Activated CD4-positive, CD25-positive, alpha-beta regulatory T cell treated with anti-CD3 and anti-CD28 coated beads, Interleukin-2, amount 50 U/mL, for 16 hours (primary cell): ENCODE data around the gene LMNTD2.
A peak's percentile ranks its signal among the peaks of the same experiment; 100 is the strongest.

ENCODE experiments used
- DNase-seq: peaks from one replicate; pipeline ENCODE4 v3.0.0-alpha.2; 2020; ENCODE audit warnings: low read depth, low spot score

The LMNTD2 gene, protein sequence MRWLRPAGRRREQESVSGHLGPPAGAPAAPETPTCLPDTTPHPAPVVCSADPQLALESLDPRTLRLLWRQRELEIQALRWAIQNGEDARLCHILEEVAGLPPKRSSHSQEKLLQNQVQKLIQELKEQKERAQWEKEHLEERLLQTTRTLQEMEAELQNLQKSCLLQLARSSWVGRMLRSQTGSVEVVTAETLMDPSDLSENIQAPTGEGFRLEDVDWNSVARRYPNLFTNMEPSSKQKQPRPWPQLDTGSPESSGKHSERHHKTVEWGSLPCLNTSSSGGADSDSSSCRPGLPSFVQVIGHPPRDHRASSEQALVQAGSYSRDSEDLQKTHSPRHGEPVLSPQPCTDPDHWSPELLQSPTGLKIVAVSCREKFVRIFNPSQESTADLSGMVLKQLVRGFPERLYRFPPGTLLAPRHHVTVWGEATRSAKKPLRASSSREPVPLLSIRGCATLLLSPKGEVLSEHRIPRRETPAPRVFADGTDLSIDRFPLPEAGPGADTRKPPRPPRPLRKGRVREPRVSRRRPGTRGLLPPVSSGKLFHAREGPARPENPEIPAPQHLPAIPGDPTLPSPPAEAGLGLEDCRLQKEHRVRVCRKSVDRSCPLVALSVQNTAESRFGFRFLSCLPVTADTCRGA

DNA sequence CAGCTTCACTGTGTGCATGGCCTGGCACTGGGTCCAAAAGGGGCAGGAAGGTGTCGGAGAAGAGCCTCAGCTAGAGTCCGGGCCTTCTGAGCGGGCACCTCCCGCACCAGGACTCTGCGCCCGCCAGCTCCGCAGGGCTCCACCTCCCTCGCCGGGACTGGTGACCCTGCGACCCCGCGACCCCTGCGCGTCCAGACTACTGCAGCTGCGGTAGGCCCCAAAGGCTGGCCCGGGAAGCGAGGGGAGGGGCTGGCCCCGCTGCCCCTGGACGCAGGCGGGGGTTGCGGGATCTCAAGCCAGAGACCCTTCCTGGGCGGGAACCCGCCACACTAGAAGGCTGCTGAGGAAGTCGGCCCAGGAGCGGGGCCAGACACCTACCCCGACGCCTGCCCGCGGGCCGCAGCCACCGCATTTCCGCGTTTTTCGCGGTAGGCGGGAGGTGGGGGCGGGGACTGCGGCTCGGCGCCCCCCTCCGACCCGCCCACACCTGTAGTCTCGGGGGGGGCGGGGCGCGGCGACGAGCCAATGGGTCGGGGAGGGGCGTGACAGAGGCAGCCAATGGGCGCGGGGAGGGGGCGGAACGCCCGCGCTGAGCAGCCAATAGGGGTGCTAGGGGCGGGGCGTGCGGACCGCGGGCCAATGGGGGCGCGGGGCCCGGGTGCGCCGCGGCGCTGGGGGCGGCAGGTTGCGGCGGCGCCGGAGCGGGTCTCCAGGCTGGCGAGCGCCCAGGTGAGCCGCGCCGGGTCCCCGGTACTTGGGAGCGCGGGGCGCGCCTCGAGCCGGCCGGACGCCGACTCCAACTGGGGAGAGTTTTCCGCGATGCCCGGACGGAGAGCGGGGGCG is at the start of gene LMNTD2, which contains the start of gene RASSF7:
Gene LMNTD2, minus strand, starts transcription at position 434 of the 843 bp plus-strand sequence. Its CDS starts 22 bp downstream, at position 412.
Gene RASSF7, plus strand, starts transcription at position 666 of the 843 bp plus-strand sequence. CDS start 799 bp downstream, outside the sequence.
- DNase-seq: peak; percentile 90

DNA sequence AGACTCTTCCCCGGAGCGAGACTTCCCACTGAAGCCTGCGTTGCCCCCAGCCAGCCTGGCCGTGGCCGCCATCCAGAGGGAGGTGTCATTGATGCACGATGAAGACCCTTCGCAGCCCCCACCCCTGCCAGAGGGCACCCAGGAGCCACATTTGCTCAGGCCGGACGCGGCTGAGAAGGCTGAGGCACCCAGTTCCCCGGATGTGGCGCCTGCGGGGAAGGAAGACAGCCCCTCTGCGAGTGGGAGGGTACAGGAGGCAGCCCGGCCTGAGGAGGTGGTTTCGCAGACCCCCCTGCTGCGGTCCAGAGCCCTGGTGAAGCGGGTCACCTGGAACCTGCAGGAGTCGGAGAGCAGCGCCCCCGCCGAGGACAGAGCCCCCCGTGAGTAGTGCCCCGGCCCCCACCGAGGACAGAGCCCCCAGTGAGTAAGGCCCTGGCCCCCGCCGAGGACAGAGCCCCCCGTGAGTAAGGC is 48.8 kb upstream of the LMNTD2 start:
- no peak for DNase-seq

DNA sequence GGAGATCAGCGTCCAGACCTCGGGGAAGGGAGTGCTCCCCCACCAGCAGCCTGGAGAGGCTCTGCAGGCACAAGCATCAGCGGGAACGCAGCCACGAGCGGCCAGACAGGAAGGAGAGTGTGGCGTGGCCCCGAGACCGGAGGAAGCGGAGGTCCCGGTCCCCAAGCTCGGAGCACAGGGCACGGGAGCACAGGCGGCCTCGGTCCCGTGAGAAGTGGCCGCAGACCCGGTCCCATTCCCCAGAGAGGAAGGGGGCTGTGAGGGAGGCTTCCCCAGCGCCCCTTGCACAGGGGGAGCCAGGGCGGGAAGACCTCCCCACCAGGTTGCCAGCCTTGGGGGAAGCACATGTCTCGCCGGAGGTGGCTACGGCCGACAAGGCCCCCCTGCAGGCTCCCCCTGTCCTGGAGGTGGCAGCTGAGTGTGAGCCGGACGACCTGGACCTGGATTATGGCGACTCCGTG is 48.3 kb upstream of the LMNTD2 start:
- no peak for DNase-seq

DNA sequence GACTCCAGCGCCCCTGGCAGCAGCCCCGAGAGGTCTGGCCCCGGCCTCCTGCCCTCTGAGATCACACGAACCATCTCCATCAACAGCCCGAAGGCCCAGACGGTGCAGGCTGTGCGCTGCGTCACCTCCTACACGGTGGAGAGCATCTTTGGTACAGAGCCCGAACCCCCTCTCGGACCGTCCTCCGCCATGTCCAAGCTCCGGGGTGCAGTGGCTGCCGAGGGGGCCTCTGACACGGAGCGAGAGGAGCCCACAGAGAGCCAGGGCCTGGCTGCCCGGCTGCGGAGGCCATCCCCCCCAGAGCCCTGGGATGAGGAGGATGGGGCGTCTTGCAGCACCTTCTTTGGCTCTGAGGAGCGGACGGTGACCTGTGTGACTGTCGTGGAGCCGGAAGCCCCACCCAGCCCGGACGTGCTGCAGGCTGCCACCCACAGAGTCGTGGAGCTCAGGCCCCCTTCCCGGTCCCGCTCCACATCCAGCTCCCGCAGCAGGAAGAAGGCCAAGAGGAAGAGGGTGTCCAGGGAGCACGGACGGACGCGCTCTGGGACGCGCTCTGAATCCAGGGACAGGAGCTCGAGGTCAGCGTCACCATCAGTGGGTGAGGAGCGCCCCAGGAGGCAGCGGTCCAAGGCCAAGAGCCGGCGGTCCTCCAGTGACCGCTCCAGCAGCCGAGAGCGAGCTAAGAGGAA is 47.6 kb upstream of the LMNTD2 start:
- no peak for DNase-seq

DNA sequence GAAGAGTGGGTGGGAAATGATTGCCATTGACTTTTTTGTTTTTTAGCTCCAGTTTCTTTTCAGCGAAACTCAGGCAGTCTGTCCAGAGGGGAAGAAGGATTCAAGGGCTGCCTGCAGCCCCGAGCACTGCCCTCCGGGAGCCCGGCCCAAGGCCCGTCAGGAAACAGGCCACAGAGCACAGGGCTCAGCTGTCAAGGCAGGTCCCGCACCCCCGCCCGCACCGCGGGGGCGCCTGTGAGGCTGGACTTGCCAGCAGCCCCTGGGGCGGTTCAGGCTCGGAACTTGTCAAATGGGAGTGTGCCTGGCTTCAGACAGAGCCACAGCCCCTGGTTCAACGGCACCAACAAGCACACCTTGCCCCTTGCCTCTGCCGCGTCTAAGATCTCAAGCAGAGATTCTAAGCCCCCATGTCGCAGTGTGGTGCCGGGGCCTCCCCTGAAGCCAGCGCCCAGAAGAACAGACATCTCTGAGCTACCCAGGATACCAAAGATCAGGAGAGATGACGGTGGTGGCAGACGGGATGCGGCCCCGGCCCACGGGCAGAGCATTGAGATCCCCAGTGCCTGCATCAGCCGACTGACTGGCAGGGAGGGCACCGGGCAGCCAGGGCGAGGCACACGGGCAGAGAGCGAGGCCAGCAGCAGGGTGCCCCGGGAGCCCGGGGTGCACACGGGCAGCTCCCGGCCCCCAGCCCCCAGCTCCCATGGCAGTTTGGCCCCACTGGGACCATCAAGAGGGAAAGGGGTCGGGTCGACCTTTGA is 46.7 kb upstream of the LMNTD2 start:
- DNase-seq: no peak

DNA sequence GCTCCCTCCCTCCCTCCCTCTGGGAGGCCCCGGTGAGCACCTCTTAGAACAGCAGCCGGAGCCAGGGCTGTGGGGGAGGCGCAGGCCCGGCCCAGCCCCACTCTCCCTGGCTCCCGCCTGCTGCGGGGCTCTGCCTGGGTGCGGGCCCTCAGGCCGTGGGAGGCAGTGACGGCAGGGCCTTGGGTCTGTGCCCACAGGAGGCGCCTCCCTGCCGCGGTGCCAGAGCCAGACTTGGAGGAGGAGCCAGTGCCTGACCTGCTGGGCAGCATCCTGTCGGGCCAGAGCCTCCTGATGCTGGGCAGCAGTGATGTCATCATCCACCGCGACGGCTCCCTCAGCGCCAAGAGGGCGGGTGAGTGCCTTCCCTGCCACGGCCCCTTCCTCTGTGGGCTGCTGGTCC is 45.7 kb upstream of the LMNTD2 start:
- DNase-seq: no peak

DNA sequence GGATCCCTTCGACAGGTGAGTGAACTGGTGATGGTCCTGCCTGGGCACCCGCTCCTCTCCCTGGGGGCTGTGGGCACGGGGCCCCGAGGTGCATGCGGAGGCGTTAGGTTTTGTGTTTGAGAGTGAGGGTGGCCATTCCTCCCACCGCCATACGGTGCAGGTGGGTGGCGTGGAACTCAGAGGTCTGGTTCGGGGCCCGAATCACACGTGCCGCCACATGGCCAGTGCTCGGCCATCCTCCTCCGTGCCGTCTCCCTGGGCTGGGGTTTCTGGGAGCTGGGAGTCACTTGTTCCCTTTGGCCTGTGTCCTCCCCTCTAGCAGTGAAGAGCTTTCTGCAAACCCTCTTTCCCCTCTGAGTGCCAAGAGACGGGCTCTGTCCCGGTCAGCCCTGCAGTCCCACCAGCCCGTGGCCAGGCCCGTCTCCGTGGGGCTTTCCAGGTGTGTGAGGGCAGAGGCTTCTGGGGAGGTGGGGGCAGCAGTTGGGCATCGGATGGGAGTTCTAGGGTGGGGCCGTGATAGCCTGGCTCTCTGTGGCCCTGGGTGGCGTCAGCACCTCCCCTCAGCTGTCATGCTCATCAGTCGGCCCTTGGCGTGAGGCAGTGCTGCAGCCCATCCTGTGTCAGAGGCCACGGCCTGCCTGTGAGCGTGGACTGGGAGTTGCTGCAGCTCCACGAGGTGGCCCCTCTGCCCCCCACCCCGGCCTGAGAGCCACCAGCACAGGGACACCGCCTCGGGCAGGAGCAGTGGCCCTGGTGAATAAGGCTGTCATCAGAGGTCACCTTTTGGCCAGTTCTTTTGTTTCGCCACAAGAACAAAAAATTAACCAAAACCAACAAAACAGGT is 45.0 kb upstream of the LMNTD2 start:
- no peak for DNase-seq

DNA sequence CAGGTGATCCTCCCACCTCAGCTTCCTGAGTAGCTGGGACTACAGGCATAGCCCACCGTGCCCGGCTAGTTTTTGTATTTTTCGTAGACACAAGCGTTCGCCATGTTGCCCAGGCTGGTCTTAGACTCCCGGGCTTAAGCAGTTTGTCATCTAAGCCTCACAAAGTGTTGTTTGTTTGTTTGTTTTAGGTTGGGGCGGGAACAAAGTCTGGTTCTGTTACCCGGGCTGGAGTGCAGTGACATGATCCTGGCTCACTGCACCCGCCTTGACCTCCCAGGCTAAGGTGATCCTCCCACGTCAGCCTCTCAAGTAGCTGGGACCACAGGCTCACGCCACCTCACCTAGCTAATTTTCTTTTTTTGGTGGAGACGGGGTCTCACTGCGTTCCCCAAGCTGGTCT is 42.6 kb upstream of the LMNTD2 start:
- no peak for DNase-seq

DNA sequence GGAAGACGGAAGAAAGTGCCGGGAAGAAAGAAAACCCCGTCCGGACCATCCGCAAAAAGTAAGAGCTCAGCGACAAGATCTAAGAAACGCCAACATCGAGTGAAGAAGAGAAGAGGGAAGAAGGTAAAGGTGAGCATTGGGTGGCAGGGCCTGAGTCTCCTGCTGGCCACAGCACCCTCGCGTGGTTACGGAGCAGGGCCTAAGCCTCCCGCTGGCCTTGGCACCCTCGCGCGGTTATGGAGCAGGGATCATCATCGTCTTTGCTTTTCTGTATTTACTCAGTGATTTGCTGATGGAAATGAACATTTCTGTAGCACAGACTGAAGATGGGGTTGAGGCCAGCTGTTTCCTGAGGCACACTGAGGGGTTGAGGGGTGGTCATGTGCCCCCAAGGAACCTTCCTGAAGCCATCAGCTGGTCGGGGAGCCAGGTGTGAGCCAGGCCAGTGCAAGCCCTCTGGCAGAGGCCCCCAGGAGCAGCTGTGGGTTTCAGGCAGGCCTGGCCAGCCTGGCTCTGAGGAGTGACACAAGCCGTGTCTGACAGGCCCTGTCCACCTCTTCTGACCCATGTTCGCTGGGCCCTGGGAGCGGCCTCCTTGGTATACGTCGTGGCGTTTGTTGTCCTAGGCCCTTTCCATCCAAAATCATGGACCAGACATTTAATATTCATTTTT is 41.2 kb upstream of the LMNTD2 start:
- DNase-seq: no peak

DNA sequence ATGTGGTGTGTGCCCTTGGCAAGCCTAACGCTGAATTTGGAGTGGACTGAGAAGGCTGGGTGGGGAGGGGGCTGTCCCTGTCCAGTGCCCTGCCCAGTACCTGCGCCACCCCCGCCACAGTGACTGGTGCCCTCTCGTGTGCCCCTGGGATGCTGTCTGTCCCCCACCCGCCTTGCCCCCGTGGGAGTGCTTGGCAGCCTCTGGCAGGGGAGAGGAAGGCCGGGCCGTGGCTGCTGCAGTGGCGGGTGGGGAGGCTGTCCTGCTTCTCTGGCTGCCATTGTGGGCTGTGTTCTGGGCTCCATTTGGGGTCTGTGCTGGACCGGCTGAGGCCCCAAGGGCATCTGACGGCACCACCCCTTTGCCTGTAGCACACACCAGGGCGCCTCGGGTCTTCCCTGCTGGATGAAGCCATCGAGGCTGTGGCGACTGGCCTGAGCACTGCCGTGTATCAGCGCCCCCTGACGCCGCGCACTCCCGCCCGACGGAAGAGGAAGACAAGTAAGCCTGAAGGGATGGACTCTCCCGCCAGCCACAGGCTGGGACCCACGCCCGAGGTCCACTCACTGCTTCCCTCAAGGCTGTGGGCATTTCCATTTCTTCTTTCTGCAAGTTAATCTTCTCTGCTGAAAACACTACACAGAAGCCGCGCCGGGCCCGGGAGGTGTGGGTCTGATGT is 37.6 kb upstream of the LMNTD2 start:
- no peak for DNase-seq

DNA sequence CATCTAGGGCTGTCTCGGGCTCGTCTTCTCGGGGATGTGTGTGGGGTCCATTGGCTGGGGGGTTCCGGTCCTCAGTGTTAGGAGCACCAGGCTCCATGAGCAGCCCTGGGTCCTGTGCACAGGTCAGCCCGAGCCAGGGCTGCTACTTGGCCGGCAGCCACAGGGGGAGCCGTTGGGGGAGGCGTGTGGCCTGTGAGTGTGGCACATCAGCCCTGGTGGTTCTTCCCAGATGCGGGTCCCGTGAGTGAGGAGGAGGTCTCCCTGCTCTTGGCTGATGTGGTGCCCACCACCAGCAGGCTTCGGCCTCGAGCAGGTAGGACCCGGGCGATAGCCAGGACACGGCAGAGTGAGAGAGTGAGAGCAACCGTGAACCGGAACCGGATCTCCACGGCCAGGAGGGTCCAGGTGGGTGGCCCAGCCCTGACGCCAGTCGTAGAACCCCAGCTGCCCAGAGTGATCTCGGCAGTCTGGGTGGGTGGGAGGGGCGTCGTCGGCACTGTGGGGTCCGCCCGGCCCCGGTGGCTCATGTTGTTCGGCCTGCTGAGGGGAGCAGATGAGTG is 36.7 kb upstream of the LMNTD2 start:
- no peak for DNase-seq

DNA sequence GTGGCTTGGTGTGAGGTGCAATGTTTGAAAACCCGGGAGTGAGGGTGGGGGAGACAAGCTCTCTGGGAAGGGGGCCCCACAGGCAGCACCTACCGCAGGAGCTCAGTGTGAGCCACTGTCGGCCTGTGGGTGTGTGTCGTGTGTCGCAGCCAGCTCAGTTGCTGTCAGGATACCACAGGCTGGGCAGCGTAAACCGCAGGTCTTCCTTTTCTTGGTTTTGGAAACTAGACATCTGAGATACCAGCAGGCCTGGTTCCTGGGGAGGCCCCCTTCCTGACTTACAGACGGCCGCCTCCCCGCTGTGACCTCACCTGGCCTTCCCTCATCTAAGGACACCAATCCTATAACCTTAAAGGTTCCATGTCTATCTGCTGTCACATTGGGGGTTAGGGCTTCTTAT is 35.8 kb upstream of the LMNTD2 start:
- no peak for DNase-seq

DNA sequence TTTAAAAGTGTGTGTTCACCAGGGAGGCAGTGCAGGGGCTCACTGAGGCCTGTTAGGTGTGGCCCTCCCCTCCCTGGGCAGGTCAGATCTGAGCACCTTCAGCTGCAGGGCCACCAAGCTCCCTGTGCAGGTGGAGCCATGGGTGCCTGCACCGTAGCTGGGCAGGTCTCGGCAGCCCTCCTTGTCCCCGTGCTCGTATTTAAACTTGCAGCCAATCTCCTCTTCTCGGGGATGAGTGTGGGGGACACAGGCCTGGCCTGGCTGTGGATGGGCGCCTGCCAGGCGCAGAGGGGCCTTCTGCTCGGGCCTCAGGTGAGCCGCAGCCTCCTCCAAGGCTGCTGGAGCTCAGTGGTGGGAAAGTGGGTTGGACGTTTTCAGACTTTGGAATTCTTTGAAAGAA is 34.9 kb upstream of the LMNTD2 start:
- no peak for DNase-seq

DNA sequence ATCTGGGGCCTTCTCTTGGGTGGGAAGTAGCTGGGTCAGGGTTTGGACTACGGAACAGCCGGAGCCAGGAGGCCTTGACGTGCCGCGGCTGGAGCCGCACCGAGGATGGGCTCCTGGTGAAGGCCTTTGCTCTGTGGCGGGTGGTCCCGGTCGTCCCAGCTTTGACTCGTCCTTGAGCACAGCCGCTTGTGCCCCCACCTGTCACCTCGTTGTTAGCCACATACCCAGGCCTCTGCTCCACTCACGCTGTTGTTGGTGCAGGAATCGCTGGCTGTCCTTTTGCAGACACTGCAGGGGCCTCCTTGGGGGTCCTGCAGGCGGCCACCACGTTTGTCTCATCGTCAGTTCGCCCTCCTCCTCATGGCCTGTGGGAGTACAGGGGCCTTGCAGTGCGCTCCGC is 32.8 kb upstream of the LMNTD2 start:
- DNase-seq: no peak

DNA sequence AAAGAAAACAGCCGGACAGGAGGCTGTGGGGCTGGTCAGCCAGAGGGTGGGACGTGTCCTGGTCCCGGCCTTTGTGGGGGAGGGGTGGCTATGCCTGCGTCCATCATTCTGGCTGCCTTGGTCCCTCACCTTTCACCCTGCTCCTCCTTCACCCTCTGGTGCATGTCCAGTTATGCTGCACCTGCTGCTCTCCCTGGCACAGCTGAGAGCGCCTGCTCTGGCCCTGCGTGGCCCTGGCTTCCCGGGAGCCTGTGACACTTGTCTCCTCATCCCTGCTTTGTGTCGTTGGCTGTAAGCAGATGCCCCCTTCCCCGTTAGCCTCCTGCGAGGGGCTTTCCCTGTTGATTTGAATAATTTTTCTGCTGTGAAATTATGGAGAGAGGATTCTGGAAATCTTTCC is 32.4 kb upstream of the LMNTD2 start:
- no peak for DNase-seq

DNA sequence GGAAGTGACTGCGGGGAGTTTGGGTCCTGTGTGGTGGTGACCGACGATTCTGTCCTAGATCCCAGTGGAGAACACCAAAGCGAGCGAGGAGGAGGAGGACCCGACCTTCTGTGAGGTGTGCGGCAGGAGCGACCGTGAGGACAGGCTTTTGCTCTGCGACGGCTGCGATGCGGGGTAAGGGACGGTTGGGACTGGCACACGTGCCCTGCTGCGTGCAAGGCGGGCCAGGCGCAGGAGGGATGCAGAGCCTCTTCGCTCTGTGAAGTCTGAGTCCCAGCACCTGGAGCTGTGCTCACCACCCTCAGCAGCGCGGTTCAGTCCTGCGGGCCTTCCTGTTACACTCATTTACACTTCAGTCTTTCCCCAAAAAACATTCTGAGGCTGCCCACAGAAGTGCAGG is 32.0 kb upstream of the LMNTD2 start:
- no peak for DNase-seq

DNA sequence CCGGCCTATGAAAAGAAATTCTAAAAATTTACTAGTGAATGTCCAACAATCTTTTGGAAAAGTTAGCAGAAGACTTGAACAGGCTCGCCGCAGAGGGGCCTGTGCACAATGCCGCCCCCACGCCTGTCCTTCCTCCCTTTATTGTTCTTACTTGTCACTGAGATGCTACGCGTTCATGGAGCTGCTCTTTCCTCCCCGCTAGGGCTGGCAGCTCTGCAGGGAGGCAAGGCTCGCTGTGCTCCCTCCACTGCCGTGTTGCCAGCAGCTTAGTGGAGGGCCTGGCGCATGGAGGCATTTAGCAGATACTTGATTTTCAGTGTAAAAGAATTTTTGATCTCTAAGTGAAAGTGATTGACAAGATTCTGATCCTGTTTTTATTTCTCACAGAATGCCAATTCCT is 30.5 kb upstream of the LMNTD2 start:
- no peak for DNase-seq

DNA sequence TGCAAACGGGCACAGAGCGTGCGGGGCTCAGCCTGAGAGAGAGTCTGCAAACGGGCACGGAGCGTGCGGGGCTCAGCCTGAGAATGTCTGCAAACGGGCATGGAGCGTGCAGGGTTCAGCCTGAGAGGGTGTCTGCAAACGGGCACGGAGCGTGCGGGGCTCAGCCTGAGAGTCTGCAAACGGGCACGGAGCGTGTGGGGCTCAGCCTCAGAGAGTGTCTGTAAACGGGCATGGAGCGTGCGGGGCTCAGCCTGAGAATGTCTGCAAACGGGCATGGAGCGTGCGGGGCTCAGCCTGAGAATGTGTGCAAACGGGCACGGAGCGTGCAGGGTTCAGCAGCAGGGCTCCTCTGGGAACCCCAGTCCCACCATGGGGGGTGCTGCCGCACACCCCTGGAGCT is 29.3 kb upstream of the LMNTD2 start:
- DNase-seq: no peak
